H1 (cell line): Measurements from ENCODE around the gene PPRC1. TPM values are rescaled to one million over a fixed set of nuclear protein-coding genes. Genes with fewer than 3 reads are reported as not detected.

Source experiments
- BACH1 ChIP-seq: IDR thresholded peaks from 2 replicates; pipeline ENCODE4 v1.6.1; 2012; ENCODE audit warnings: low read length, improper control_type of control experiment
- HDAC6 ChIP-seq: IDR thresholded peaks from one replicate; pipeline ENCODE4 v1.7.1; 2012; ENCODE audit warnings: low read depth, mild to moderate bottlenecking, inconsistent platforms, low read length, moderate library complexity
- PHF8 ChIP-seq: fragments of 200-600 bp; sonication (generic); conservative IDR thresholded peaks from 2 replicates; pipeline ENCODE4 v1.7.1; 2012; ENCODE audit warnings: low read depth, mild to moderate bottlenecking, inconsistent platforms, low read length, moderate library complexity
- RNF2 ChIP-seq: fragments of 200-900, 300-1000 bp; sonication (generic); IDR thresholded peaks from 2 replicates; pipeline ENCODE4 v1.7.1; 2016; ENCODE audit warnings: borderline replicate concordance, low read depth, mild to moderate bottlenecking, antibody characterized with exemption, low read length; ENCODE audit not compliant: poor library complexity, severe bottlenecking; ENCODE audit errors: missing control alignments
- SIX5 ChIP-seq: IDR thresholded peaks from 2 replicates; pipeline ENCODE4 v1.6.1; 2011; ENCODE audit warnings: mild to moderate bottlenecking, low read depth, low read length
- TAF1 ChIP-seq: IDR thresholded peaks from 2 replicates; pipeline ENCODE4 v1.6.1; 2011; ENCODE audit warnings: mild to moderate bottlenecking, low read depth, low read length
- TAF7 ChIP-seq: optimal IDR thresholded peaks from 2 replicates; pipeline ENCODE3; 2011; ENCODE audit warnings: low read depth, mild to moderate bottlenecking, inconsistent platforms, low read length, moderate library complexity, borderline replicate concordance
- polyA plus RNA-seq, 7 experiments: library from polyadenylated mRNA; depleted of rRNA in 3 of 7; stranded (reverse) in 5 of 7; unstranded in 2 of 7; fragments of >200 nt in 5 of 7; fragments of 200-250 nt in 2 of 7; gene quantifications; 1 replicate in 5 of 7; 2 replicates in 1 of 7; 4 replicates in 1 of 7; pipeline versions ENCODE4 v1.2.1 to v1.2.3, GENCODE V29; 2011 to 2013; ENCODE audit warnings: missing spikeins in 2 of 7, mixed read lengths in 2 of 7
- total RNA-seq: library from RNA; stranded (reverse); fragmentation: NEBNext Ultra II Directional; extraction: Animal tissue kit (Norgen Biotek cat#: 25700); gene quantifications from 2 replicates; pipeline ENCODE4 v1.2.1, GENCODE V29; 2021
- TF ChIP-seq, protein P1 (sequence below): fragments of 300-600 bp; sonication (generic); IDR thresholded peaks from 2 replicates; pipeline ENCODE4 v1.7.1; 2012; ENCODE audit warnings: low read length, moderate library complexity, mild to moderate bottlenecking, inconsistent platforms; ENCODE audit not compliant: insufficient replicate concordance
- TF ChIP-seq, protein P2 (sequence below): IDR thresholded peaks from 2 replicates; pipeline ENCODE4 v1.6.1; 2012; ENCODE audit warnings: low read length, inconsistent platforms
- TF ChIP-seq, protein P3 (sequence below): IDR thresholded peaks from 2 replicates; pipeline ENCODE4 v1.6.1; 2012; ENCODE audit warnings: inconsistent platforms

Gene PPRC1
- total and polyA plus RNA-seq, 2 of the 8 experiments (the other 6 are each of a cell fraction or from before 2014, with no cell fraction given), result 46.5 to 88.4 TPM

GRCh38 chr10:102132193-102132562 is 662 bp upstream of the PPRC1 start (continued):
- TF ChIP-seq, protein P1, sequence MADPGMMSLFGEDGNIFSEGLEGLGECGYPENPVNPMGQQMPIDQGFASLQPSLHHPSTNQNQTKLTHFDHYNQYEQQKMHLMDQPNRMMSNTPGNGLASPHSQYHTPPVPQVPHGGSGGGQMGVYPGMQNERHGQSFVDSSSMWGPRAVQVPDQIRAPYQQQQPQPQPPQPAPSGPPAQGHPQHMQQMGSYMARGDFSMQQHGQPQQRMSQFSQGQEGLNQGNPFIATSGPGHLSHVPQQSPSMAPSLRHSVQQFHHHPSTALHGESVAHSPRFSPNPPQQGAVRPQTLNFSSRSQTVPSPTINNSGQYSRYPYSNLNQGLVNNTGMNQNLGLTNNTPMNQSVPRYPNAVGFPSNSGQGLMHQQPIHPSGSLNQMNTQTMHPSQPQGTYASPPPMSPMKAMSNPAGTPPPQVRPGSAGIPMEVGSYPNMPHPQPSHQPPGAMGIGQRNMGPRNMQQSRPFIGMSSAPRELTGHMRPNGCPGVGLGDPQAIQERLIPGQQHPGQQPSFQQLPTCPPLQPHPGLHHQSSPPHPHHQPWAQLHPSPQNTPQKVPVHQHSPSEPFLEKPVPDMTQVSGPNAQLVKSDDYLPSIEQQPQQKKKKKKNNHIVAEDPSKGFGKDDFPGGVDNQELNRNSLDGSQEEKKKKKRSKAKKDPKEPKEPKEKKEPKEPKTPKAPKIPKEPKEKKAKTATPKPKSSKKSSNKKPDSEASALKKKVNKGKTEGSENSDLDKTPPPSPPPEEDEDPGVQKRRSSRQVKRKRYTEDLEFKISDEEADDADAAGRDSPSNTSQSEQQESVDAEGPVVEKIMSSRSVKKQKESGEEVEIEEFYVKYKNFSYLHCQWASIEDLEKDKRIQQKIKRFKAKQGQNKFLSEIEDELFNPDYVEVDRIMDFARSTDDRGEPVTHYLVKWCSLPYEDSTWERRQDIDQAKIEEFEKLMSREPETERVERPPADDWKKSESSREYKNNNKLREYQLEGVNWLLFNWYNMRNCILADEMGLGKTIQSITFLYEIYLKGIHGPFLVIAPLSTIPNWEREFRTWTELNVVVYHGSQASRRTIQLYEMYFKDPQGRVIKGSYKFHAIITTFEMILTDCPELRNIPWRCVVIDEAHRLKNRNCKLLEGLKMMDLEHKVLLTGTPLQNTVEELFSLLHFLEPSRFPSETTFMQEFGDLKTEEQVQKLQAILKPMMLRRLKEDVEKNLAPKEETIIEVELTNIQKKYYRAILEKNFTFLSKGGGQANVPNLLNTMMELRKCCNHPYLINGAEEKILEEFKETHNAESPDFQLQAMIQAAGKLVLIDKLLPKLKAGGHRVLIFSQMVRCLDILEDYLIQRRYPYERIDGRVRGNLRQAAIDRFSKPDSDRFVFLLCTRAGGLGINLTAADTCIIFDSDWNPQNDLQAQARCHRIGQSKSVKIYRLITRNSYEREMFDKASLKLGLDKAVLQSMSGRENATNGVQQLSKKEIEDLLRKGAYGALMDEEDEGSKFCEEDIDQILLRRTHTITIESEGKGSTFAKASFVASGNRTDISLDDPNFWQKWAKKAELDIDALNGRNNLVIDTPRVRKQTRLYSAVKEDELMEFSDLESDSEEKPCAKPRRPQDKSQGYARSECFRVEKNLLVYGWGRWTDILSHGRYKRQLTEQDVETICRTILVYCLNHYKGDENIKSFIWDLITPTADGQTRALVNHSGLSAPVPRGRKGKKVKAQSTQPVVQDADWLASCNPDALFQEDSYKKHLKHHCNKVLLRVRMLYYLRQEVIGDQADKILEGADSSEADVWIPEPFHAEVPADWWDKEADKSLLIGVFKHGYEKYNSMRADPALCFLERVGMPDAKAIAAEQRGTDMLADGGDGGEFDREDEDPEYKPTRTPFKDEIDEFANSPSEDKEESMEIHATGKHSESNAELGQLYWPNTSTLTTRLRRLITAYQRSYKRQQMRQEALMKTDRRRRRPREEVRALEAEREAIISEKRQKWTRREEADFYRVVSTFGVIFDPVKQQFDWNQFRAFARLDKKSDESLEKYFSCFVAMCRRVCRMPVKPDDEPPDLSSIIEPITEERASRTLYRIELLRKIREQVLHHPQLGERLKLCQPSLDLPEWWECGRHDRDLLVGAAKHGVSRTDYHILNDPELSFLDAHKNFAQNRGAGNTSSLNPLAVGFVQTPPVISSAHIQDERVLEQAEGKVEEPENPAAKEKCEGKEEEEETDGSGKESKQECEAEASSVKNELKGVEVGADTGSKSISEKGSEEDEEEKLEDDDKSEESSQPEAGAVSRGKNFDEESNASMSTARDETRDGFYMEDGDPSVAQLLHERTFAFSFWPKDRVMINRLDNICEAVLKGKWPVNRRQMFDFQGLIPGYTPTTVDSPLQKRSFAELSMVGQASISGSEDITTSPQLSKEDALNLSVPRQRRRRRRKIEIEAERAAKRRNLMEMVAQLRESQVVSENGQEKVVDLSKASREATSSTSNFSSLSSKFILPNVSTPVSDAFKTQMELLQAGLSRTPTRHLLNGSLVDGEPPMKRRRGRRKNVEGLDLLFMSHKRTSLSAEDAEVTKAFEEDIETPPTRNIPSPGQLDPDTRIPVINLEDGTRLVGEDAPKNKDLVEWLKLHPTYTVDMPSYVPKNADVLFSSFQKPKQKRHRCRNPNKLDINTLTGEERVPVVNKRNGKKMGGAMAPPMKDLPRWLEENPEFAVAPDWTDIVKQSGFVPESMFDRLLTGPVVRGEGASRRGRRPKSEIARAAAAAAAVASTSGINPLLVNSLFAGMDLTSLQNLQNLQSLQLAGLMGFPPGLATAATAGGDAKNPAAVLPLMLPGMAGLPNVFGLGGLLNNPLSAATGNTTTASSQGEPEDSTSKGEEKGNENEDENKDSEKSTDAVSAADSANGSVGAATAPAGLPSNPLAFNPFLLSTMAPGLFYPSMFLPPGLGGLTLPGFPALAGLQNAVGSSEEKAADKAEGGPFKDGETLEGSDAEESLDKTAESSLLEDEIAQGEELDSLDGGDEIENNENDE, result no peak
- TF ChIP-seq TAF7 (no peak), TAF1 (no peak), SIX5 (no peak), PHF8 (no peak), BACH1 (no peak), RNF2 (no peak), HDAC6 (no peak)
- TF ChIP-seq, protein P2, sequence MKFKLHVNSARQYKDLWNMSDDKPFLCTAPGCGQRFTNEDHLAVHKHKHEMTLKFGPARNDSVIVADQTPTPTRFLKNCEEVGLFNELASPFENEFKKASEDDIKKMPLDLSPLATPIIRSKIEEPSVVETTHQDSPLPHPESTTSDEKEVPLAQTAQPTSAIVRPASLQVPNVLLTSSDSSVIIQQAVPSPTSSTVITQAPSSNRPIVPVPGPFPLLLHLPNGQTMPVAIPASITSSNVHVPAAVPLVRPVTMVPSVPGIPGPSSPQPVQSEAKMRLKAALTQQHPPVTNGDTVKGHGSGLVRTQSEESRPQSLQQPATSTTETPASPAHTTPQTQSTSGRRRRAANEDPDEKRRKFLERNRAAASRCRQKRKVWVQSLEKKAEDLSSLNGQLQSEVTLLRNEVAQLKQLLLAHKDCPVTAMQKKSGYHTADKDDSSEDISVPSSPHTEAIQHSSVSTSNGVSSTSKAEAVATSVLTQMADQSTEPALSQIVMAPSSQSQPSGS, result no peak
- TF ChIP-seq, protein P3, sequence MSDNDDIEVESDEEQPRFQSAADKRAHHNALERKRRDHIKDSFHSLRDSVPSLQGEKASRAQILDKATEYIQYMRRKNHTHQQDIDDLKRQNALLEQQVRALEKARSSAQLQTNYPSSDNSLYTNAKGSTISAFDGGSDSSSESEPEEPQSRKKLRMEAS, result no peak
